Natural killer cell treated with Interleukin-12 subunit alpha and Interleukin-12 subunit beta and Interleukin-15 and Interleukin-18, amount 100 ng/mL, for 72 hours (primary cell): Measurements from ENCODE around the gene ZNG1C. TPM values are rescaled to one million over a fixed set of nuclear protein-coding genes. Genes with fewer than 3 reads are reported as not detected.
"Not testable (repeated sequence)": the region's sequence is repeated elsewhere in the genome, so short reads cannot be mapped to it uniquely, and the experiment has no call there.

ENCODE experiments used
- ATAC-seq, 2 donors: fragments of 150-1000 bp; cut with Tn5 transposase in 1 of 2; sonication (Bioruptor Pico), chemical (Tn5 transposase) in 1 of 2; 2 replicates each; pipeline ENCODE4 v1.10.0; 2021
- DNase-seq: peaks from one replicate; pipeline ENCODE4 v3.0.0; 2022; ENCODE audit warnings: low spot score
- H3K27ac Mint-ChIP-seq, 2 donors: 1 replicate in 1 of 2; 2 replicates in 1 of 2; pipeline ENCODE4 v1.8.0; 2022; ENCODE audit warnings: mixed read lengths in 2 of 2, mild to moderate bottlenecking in 1 of 2, moderate library complexity in 1 of 2
- H3K27me3 Mint-ChIP-seq, 2 donors: 1 replicate in 1 of 2; 2 replicates in 1 of 2; pipeline ENCODE4 v1.8.0; 2022; ENCODE audit warnings: mixed read lengths in 2 of 2
- H3K36me3 Mint-ChIP-seq: one replicate; pipeline ENCODE4 v1.8.0; 2022; ENCODE audit warnings: mixed read lengths
- H3K4me1 Mint-ChIP-seq, 2 donors: 1 replicate in 1 of 2; 2 replicates in 1 of 2; pipeline ENCODE4 v1.8.0; 2022; ENCODE audit warnings: low read depth in 2 of 2, mixed read lengths in 2 of 2, mild to moderate bottlenecking in 1 of 2
- H3K4me3 Mint-ChIP-seq: one replicate; pipeline ENCODE4 v1.8.0; 2022; ENCODE audit warnings: mixed read lengths
- H3K9me3 Mint-ChIP-seq: 2 replicates; pipeline ENCODE4 v1.8.0; 2022; ENCODE audit warnings: mixed read lengths
- total RNA-seq, 2 donors: library from RNA; stranded (reverse); gene quantifications; one replicate each; pipeline ENCODE4 v1.2.3, GENCODE V29; 2022

ZNG1C gene
- 10 to 100 TPM; 23.6 to 77.0 TPM for total RNA-seq

DNA sequence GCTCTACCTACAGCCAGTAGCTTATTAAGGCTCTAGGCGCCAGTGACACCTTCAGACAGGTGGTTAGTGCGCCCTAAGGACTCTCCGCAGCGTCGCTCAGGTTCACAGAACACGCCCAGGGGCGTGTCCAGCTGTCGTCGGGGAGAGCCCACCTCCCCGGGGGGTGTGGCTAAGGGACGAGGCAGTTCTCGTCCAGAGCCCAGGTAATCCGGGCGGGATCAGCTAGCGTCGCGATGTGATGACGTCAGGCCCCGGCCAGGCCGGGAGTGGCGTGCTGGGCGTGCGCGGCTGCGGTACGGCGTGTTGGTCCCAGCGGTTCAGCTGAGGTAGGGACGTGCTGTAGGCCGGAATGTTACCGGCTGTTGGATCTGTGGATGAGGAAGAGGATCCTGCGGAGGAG lies at the start of gene ZNG1C:
Gene ZNG1C (plus strand): TSS at position 301 of the 400 bp plus-strand sequence. CDS start 49 bp downstream, at position 350.
- H3K9me3 Mint-ChIP-seq, ATAC-seq, H3K4me3 Mint-ChIP-seq, H3K27me3 Mint-ChIP-seq, H3K27ac Mint-ChIP-seq, H3K4me1 Mint-ChIP-seq, DNase-seq, H3K36me3 Mint-ChIP-seq: not testable (repeated sequence)

DNA sequence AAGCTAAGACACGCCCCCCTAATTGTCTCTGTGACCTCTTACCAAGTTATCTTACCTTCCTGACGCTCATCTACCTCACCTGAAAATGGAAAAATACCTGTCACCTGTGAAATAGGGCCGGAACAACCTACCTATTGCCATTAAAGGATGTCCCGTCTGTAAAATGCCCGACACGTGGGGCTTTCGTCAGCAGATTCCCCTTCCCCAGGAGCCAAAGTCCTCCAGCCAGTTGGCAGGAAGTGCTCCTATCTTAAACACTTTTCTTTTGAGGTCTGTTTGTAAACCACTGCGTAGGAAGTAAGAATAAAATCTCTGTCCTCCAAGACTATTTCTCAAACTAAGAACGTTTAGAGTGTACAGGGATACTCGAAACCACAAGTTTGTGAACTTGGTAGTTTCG lies 654 bp downstream of the ZNG1C start:
- H3K9me3 Mint-ChIP-seq, H3K27me3 Mint-ChIP-seq, ATAC-seq, H3K36me3 Mint-ChIP-seq, H3K27ac Mint-ChIP-seq, H3K4me3 Mint-ChIP-seq, H3K4me1 Mint-ChIP-seq, DNase-seq: not testable (repeated sequence)

DNA sequence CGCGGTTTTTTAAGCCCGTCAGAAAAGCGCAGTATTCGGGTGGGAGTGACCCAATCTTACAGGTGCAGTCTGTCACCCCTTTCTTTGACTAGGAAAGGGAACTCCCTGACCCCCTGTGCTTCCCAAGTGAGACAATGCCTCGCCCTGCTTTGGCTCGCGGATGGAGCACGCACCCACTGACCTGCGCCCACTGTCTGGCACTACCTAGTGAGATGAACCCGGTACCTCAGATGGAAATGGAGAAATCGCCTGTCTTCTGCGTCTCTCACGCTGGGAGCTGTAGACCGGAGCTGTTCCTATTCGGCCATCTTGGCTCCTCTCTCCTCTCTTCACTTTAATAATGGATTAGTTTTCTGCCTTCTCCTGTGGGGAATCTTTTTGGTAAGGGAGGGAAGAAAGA lies 39.3 kb downstream of the ZNG1C start:
- H3K4me3 Mint-ChIP-seq, H3K36me3 Mint-ChIP-seq: not testable (repeated sequence)

DNA sequence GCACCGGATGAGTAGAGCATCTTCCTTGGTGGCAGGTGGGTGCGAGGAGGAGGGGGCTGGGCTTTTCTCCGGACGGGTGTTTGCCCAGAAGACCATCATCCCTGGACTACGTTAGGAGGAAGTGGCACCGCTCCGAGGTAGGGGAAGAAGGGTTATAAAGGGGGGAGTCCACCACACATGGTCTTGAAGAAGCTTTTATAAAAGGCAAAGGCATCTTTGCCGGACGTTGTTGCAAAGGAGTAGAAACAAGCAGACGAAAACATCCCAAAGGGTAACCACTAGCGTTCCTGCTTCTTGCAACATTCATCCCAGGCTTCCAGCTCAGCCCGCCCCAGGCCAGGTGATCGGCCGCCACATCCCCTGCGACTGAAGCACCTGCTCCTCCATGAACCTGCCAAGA lies 60.8 kb downstream of the ZNG1C start, which contains the start of gene FOXD4L3:
Gene FOXD4L3 (plus strand): TSS at position 301 of the 400 bp plus-strand sequence. CDS start 85 bp downstream, at position 386.
- not testable (repeated sequence) for H3K27ac Mint-ChIP-seq, ATAC-seq

More for the DNA sequence above, 39.3 kb downstream of the ZNG1C start:
- H3K27me3 Mint-ChIP-seq, H3K9me3 Mint-ChIP-seq, ATAC-seq, H3K4me1 Mint-ChIP-seq, DNase-seq, H3K27ac Mint-ChIP-seq: not testable (repeated sequence)

DNA sequence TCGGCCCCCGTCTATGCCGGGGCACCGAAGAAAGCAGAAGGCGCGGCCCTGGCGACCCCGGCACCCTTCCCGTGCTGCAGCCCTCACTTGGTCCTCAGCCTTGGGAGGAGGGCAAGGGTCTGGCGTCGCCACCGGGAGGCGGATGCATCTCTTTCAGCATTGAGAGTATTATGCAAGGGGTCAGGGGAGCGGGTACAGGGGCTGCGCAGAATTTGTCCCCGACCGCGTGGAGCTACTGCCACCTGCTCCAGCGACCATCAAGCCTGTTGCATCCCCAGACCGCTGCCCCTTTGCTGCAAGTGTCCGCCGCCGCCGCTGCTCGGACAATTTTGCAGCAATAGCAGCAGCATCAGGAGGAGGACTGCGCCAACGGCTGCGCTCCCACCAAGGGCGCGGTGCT lies 62.0 kb downstream of the ZNG1C start:
- not testable (repeated sequence) for H3K4me1 Mint-ChIP-seq, H3K27me3 Mint-ChIP-seq

More for the DNA sequence above, 60.8 kb downstream of the ZNG1C start, which contains the start of gene FOXD4L3:
- H3K4me3 Mint-ChIP-seq, DNase-seq, H3K9me3 Mint-ChIP-seq, H3K36me3 Mint-ChIP-seq, H3K27me3 Mint-ChIP-seq, H3K4me1 Mint-ChIP-seq: not testable (repeated sequence)

DNA sequence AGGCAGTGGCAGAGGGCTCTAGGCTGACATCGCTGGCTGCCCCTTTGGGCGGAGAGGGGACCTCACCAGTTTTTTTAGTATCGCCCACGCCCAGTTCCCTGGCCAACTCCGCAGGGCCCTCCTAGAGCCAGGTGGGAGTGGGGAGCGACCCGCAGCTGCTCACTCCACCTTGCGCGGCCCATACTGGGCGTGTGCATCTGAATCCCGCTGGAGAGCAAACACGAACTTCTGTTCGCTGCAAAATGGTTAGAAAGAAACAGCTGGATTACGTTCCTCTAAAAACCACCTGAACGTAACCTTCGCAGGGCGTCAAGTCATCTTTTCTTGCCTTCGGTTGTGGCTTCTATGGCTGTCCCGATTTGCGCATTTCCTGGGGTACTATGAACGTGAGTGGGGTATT lies 62.4 kb downstream of the ZNG1C start:
- not testable (repeated sequence) for H3K27me3 Mint-ChIP-seq, H3K4me1 Mint-ChIP-seq, H3K4me3 Mint-ChIP-seq, H3K36me3 Mint-ChIP-seq, ATAC-seq, H3K9me3 Mint-ChIP-seq, DNase-seq, H3K27ac Mint-ChIP-seq

More for the DNA sequence above, 62.0 kb downstream of the ZNG1C start:
- not testable (repeated sequence) for H3K4me3 Mint-ChIP-seq, ATAC-seq, H3K27ac Mint-ChIP-seq, DNase-seq, H3K9me3 Mint-ChIP-seq, H3K36me3 Mint-ChIP-seq

DNA sequence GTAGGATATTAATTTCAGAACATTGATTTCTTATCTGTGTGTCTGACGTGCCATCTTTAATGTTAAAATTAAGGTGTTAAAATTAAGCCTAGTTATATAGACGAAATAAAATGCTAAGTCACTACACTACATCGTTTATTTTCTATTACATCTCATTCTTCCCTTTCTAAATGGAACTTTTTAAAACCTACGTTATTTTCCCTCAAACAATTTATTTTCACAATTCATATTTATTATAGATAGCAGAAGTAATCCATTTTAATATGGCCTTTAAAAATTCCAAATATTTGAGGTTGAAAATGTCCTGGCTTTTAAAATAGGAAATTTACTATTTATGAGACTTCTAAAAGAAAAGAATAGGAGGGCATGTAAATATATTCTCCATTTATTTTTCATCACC lies 63.0 kb downstream of the ZNG1C start:
- not testable (repeated sequence) for DNase-seq, H3K36me3 Mint-ChIP-seq, H3K4me3 Mint-ChIP-seq, H3K27ac Mint-ChIP-seq, H3K4me1 Mint-ChIP-seq, H3K27me3 Mint-ChIP-seq, H3K9me3 Mint-ChIP-seq, ATAC-seq

DNA sequence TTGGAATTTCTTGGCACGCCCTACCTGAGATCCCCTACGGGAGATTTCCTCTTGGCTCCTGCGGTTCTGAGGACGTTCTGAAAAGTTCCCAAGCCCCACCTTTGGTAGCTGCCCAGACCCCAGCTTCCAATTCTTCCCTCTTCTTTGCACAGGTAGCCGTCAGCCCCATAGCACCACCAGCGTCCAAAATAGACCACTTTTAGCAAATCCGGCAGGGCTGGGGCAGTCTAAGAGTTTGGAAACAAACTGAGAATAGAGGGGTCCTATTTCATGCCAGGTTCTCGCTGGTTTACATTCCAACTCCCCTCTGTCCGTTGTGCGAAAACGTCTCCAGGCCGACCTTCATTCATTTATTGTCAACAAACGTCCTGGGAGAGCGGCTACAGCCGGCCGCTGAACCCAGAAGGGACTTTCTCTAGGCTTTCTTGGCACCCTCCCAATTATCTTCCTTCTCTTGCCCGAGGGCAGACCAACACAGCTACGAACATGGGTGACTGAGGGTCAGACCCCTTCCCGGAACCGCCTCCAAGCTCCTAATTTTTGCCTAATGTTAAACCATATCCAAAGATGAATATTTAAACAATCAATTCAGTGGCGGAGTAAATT lies 64.0 kb downstream of the ZNG1C start:
- H3K4me1 Mint-ChIP-seq, H3K9me3 Mint-ChIP-seq, H3K36me3 Mint-ChIP-seq, ATAC-seq, H3K27ac Mint-ChIP-seq, DNase-seq, H3K4me3 Mint-ChIP-seq, H3K27me3 Mint-ChIP-seq: not testable (repeated sequence)

DNA sequence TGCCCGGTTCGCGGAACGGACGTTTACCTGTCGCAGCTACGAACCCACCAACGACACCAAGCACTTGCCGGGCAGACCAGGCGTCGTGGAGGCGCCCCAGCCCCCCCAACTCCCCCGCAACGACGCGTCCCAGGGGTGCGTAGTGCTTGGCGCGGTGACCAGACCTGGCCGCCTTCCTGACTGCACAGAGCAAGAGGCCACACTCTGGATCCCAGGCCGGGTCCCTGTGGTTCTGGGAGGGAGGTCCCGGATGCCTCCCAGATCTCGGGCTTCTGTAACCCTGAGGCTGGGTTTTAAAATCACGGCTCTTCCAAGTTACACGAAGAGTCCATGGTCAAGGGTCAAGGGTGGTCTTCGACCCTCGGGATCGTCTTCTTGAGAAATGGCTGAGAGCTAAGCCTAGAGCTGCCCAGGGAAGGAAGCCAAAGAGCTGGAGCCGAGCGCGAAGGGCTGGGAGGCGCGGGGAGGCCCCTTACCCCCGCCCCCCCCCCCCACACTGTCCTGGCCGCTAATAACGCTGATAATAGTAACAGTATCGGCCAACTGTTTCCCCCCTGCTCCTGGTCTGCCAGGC lies 64.7 kb downstream of the ZNG1C start:
- not testable (repeated sequence) for H3K9me3 Mint-ChIP-seq, H3K27ac Mint-ChIP-seq, H3K36me3 Mint-ChIP-seq, H3K4me3 Mint-ChIP-seq, DNase-seq, H3K27me3 Mint-ChIP-seq, H3K4me1 Mint-ChIP-seq
- ATAC-seq = peak in 1 of 2 donors; percentile 40

DNA sequence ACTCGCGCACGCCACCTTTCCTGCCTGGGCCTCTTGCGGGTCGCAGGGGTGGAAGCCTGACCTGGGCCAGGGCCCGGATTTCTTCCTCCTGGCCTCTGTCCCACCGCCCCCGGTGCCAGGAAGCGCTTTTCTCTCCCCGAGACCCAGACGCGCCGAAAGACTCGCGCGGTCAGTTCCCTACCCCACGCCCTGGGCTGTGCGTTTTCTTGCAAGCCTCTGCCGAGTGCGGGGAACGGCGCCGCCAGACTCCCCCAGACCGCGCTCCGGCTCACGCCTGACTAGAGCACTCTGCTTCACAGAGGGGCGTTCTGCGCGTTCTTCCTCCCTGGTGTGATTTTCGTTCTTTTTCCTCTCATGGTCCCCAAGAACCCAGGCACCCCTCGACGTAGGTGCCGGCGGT lies 65.3 kb downstream of the ZNG1C start:
- H3K27me3 Mint-ChIP-seq, H3K9me3 Mint-ChIP-seq, H3K27ac Mint-ChIP-seq, H3K4me1 Mint-ChIP-seq, H3K4me3 Mint-ChIP-seq, DNase-seq, H3K36me3 Mint-ChIP-seq: not testable (repeated sequence)
- ATAC-seq = peak; percentile 20 to 21

DNA sequence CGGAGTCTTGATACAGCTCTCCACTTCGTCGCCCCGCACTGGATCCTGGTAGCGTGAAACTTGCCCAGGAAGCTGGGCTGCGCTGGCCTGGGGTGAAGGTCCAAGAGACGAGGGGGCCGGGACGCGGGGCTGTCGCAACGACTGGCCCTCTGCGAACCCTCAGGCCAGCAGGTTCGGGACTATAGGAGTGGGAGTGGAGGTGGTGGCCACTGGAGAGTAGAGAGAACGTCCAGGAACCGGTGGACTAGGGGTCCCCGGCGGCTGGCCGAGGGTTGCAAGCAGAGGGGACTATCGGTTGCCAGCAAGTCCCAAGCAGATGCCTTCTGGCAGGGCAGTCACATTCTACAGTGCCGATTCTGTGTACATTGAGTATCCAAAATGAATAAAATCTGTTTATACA lies 65.9 kb downstream of the ZNG1C start:
- not testable (repeated sequence) for H3K9me3 Mint-ChIP-seq, H3K27me3 Mint-ChIP-seq, H3K36me3 Mint-ChIP-seq, H3K4me1 Mint-ChIP-seq, DNase-seq, H3K4me3 Mint-ChIP-seq, H3K27ac Mint-ChIP-seq
- ATAC-seq = peak; percentile 32 to 71

DNA sequence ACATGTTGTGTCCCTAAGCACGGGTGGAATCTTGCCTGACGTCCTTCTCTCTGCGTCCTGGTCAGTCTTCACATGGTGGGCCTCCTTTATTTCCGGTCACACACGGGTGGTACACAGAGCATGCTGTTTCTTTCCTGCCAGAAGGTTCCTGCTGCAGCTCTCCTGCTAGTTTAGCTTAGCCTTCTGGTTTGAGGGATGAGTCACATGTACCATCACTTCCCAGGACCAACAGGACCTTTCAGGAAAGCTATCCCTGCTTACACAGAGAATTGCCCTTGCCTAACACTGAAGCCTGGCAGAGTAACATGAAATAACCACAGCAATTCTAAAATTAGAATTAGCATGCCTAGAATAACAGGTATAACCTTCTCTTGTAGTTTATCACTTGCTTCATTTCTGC lies 69.4 kb downstream of the ZNG1C start:
- H3K9me3 Mint-ChIP-seq, H3K4me1 Mint-ChIP-seq, H3K27me3 Mint-ChIP-seq: not testable (repeated sequence)

DNA sequence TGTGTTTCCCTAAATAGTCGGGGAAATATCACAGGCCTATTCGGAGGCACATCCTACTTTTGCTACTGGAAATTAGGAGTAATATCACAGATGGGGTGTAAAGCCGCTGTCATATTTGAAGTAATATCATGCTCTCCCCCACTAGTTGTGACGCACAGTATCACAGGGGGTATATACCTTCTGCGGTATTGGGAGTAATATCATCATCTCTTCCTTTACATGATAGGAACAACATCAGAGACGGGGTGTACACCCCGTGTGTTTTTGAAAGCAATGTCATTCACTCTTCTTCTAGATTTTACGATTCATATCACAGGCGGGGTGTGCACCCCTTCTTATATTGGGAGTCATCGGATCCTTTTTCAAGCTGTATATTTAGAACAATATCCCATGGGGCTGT lies 76.4 kb downstream of the ZNG1C start:
- not testable (repeated sequence) for H3K36me3 Mint-ChIP-seq, H3K4me1 Mint-ChIP-seq, H3K27ac Mint-ChIP-seq, H3K9me3 Mint-ChIP-seq, H3K27me3 Mint-ChIP-seq, DNase-seq, H3K4me3 Mint-ChIP-seq
- peak; percentile 56 to 63 for ATAC-seq

More for the DNA sequence above, 69.4 kb downstream of the ZNG1C start:
- ATAC-seq, DNase-seq, H3K4me3 Mint-ChIP-seq, H3K27ac Mint-ChIP-seq, H3K36me3 Mint-ChIP-seq: not testable (repeated sequence)

DNA sequence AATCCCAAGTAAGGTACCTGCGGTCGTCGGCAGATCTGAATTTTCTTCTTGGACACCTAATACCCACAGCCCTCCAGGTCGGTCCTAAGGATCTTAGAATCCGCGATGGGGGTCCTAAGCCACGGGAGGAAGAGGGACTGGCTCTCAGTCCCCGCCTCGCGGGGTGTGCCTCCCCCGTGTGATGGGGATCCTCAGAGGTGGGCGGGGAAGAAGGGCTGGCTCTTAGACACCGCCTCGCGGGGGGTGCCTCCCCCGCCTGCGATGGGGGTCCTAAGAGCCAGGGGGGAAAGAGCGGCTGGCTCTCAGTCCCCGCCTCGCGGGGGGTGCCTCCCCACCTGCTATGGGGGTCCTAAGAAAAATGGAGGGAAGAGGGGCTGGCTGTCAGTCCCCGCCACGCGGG lies 82.0 kb downstream of the ZNG1C start:
- H3K4me1 Mint-ChIP-seq, ATAC-seq, H3K9me3 Mint-ChIP-seq, H3K36me3 Mint-ChIP-seq, DNase-seq, H3K4me3 Mint-ChIP-seq, H3K27me3 Mint-ChIP-seq, H3K27ac Mint-ChIP-seq: not testable (repeated sequence)

DNA sequence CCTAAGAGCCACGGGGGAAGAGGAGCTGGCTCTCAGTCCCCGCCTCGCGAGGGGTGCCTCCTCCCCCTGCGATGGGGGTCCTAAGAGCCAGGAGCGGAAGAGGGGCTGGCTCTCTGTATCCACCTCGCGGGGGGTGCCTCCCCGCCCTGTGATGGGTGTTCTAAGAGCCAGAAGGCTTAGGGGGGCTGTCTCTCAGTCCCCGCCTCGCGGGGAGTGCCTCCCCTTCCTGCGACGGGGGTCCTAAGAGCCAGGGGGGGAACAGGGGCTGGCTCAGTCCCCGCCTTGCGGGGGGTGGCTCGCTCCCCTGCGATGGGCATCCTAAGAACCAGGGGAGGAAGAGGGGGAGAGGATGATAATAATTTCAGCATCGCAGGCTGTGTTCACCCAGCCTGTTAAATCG lies 82.7 kb downstream of the ZNG1C start:
- DNase-seq, H3K4me1 Mint-ChIP-seq, H3K4me3 Mint-ChIP-seq, H3K36me3 Mint-ChIP-seq, H3K9me3 Mint-ChIP-seq, H3K27ac Mint-ChIP-seq, H3K27me3 Mint-ChIP-seq: not testable (repeated sequence)
- peak in 1 of 2 donors; percentile 45 for ATAC-seq
